ENCODE data around the gene KCNJ14.

KCNJ14 gene

DNA sequence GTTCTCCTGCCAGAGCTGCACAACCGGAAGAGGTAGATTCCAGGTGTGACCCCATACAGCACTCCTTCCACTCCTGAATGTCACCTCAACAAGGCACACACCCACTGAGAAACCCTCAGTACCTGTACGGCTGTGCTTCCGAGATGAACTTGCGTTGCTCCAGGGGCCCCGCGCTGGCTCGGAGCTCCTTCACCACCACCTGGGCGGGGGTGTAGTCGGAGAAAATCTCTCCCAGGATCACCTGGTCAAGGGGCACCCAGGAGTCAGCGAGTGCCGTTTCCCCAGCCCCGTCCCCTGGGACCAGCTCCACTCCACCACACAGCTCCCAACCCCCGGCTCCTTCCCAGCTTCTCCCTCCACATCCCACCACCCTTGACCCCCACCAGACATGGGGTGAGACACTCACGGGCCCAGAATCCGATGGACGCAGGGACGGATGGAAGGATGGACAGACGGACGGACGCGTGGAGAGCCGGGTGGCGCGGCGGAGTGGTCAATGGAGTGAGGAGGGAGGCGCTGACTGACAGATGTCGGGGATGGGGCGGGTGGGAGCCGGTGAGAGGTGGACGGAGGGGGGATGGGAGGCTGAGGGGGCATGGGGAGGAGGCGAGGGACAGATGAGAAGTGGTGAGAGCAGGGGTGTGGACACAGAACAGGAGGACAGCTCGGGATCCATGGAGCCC is 53.5 kb downstream of the KCNJ14 start:
- DNase-seq (ENCODE audit: low read depth): no peak

DNA sequence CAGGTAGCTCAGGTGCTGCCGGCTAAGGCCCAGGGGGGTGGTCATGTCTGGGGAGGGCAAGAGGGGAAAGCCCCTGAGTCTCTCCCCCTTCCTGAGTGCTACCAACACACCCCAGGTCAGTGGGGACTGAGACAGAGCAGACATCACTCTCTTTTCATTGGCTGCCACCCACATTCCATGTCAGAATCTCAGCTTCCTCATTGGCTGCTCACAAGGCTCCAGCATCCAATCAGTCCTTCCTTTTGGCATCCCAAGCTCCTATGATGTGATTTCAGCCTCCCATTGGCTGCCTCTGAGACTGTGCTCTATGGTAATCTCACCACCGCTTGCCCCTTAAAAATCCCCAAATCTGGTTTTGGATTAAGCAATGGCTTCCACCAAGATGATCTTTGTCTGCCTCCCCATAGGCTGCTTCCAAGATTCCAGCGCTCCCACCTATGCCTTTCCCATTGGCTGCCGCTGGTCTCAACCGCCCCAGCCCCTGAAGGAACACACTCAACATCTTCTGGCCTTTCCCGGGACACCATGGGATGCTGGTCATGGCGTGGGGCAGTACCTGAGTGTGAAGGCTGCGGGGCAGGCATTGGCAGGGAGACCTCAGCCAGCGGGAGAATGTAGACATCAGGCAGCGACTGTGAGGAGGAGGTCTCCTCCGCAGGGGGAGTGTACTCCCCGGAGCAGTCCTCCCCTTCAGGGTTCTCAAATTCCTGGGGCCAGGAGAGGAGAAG is 54.3 kb downstream of the KCNJ14 start:
- no peak for DNase-seq (ENCODE audit: low read depth)

DNA sequence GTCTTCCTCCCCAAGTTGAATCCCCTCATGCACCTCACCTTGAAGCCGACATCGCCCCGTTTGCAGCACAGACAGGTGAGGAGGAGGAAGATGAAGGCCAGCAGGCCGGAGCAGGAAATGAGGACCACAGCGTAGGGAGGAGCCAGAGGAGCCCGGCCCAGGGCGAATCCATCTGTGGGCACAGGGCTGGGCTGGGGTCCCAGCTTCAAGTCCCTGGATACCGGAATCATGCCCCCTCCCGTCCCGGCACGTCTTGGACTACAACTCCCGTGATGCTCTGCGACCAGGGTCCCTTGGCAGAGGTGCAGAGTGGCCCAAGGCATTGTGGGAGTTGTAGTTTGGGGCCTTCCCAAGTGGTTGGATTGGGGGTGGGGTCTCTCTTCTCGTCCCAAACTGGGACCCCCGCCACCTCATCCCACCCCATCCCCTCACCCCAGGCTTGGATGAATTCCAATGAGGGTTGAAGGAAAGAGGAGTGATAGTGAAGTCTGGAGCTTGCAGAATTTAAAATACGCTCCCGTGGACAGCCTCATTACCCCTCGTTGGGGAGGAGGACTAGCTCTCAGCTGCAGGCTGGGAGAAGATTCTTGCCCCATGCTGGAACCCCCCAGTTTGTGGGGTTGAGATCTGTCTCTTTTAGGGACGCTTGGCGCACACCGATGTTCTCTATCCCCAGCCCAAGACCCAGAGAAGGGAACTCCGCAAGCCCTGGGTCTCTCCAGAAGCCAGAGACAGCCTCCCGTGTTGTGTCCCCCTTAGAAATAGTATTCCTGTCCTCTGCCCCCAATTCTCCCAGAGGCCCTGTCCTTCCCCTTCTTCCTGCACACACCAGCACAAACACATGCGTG is 55.3 kb downstream of the KCNJ14 start:
- peak; percentile 10 for DNase-seq (ENCODE audit: low read depth)

- DNase-seq (ENCODE audit: low read depth): no peak
These were observed 56.0 kb downstream of the KCNJ14 start for GRCh38 chr19:48511321-48511731.

GRCh38 chr19:48511800-48512503 is 56.6 kb downstream of the KCNJ14 start, which contains the start of gene LMTK3:
LMTK3 (minus strand) TSS chr19:48511835; CDS start chr19:48511576, 259 bp downstream.
- no peak for DNase-seq (ENCODE audit: low read depth)

GRCh38 chr19:48512504-48513288 is 57.3 kb downstream of the KCNJ14 start:
- no peak for DNase-seq (ENCODE audit: low read depth)

- DNase-seq (ENCODE audit: low read depth): peak; percentile 37
These were observed 58.1 kb downstream of the KCNJ14 start for GRCh38 chr19:48513289-48514122.

DNA sequence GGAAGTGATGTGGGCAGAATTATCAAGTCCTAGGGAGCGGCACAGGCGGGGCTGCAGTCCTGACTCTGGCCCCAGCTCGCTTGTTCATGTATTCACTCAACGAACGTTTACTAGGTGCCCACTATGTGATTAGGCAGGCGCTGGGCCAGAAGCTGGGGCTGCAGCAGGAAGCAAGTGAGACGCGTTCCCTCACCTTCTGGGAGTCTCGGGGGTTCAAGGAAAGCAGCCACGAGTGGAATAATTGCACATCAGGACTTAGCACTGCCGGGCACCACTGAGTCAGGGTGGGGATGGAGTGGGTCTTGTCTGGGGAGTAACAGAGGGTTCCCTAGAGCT is 58.7 kb downstream of the KCNJ14 start:
- no peak for DNase-seq (ENCODE audit: low read depth)

- no peak for DNase-seq (ENCODE audit: low read depth)
These were observed 61.2 kb downstream of the KCNJ14 start for GRCh38 chr19:48516536-48516935.
